H1 (cell line): ENCODE data around the gene MYH8. TPM values are rescaled to one million over a fixed set of nuclear protein-coding genes. Genes with fewer than 3 reads are reported as not detected.

Experiments
- CTCF ChIA-PET: fragments of 300-600 bp; sonication (Branson Sonifier 250); formaldehyde crosslinking; loops from one replicate; lab custom pipeline; 2021; ENCODE audit not compliant: partially characterized antibody; lab: Charles Lee
- POLR2A ChIA-PET: fragments of 300-600 bp; sonication (Branson Sonifier 250); formaldehyde crosslinking; loops from one replicate; lab custom pipeline; 2021; ENCODE audit warnings: inconsistent platforms; ENCODE audit not compliant: partially characterized antibody; lab: Charles Lee
- DNase-seq, 2 experiments: peaks; one replicate each; pipeline versions ENCODE4 v3.0.0 to v3.0.0-alpha.2; 2010 to 2022; ENCODE audit warnings: low spot score in 2 of 2, low read depth in 1 of 2, mixed read lengths in 1 of 2
- FAIRE-seq: peaks from 2 replicates; lab custom pipeline; 2011; peaks lifted over from hg19 to GRCh38; lab: Jason Lieb, UNC
- H2AFZ ChIP-seq: 2 replicates; pipeline ENCODE4 v1.8.1; 2012; ENCODE audit warnings: low read length, inconsistent platforms
- H2AK5ac ChIP-seq: 2 replicates; pipeline ENCODE4 v1.6.1; 2013; ENCODE audit warnings: low read depth, low read length
- H2BK120ac ChIP-seq: replicated peaks from 2 replicates; pipeline ENCODE3; 2013; ENCODE audit warnings: low read depth, low read length, inconsistent platforms
- H2BK12ac ChIP-seq: 2 replicates; pipeline ENCODE4 v1.6.1; 2013; ENCODE audit warnings: low read depth, low read length
- H2BK15ac ChIP-seq: 2 replicates; pipeline ENCODE4 v1.6.1; 2013; ENCODE audit warnings: low read length
- H2BK20ac ChIP-seq: 2 replicates; pipeline ENCODE4 v1.6.1; 2013; ENCODE audit warnings: low read length
- H2BK5ac ChIP-seq: 2 replicates; pipeline ENCODE4 v1.6.1; 2013; ENCODE audit warnings: low read depth, low read length
- H3K14ac ChIP-seq: 2 replicates; pipeline ENCODE4 v1.6.1; 2013; ENCODE audit warnings: inconsistent platforms; ENCODE audit not compliant: insufficient read length
- H3K18ac ChIP-seq: 2 replicates; pipeline ENCODE4 v1.6.1; 2013; ENCODE audit warnings: low read length; ENCODE audit errors: extremely low read depth
- H3K23ac ChIP-seq: 2 replicates; pipeline ENCODE4 v1.6.1; 2013; ENCODE audit warnings: inconsistent platforms; ENCODE audit not compliant: insufficient read length
- H3K23me2 ChIP-seq: 2 replicates; pipeline ENCODE4 v1.6.1; 2013; ENCODE audit warnings: low read depth, low read length
- H3K27ac ChIP-seq: 2 replicates; pipeline ENCODE4 v1.6.1; 2011; ENCODE audit warnings: low read depth, low read length, inconsistent platforms
- H3K27me3 ChIP-seq, 4 experiments: replicated peaks in 1 of 4; 1 replicate in 1 of 4; 2 replicates in 3 of 4; pipeline versions ENCODE4 v1.6.1 to v1.8.1; 2011 to 2013; ENCODE audit warnings: low read length in 3 of 4, mild to moderate bottlenecking in 3 of 4, inconsistent platforms in 2 of 4, mixed read lengths in 2 of 4, moderate library complexity in 1 of 4; ENCODE audit not compliant: control insufficient read depth in 3 of 4, insufficient read depth in 3 of 4; ENCODE audit errors: extremely low read depth in 1 of 4
- H3K36me3 ChIP-seq, 4 experiments: 2 replicates each; pipeline versions ENCODE4 v1.6.1 to v1.8.1; 2011 to 2013; ENCODE audit warnings: mild to moderate bottlenecking in 4 of 4, low read length in 3 of 4, moderate library complexity in 2 of 4, control low read depth in 1 of 4, inconsistent platforms in 1 of 4; ENCODE audit not compliant: insufficient read depth in 4 of 4, control insufficient read depth in 2 of 4
- H3K4ac ChIP-seq: replicated peaks from 2 replicates; pipeline ENCODE3; 2013; ENCODE audit warnings: low read length, low read depth, mixed read lengths, inconsistent platforms; ENCODE audit not compliant: insufficient read length
- H3K4me1 ChIP-seq, 4 experiments: replicated peaks in 1 of 4; 1 replicate in 1 of 4; 2 replicates in 3 of 4; pipeline versions ENCODE4 v1.6.1 to v1.8.1; 2011 to 2013; ENCODE audit warnings: low read length in 3 of 4, inconsistent platforms in 2 of 4, mixed read lengths in 1 of 4; ENCODE audit not compliant: insufficient read depth in 4 of 4, control insufficient read depth in 3 of 4
- H3K4me2 ChIP-seq, 2 experiments: 2 replicates each; pipeline versions ENCODE4 v1.6.1 to v1.8.1; 2011 to 2013; ENCODE audit warnings: low read depth in 2 of 2, low read length in 2 of 2, control low read depth in 1 of 2, inconsistent platforms in 1 of 2, mild to moderate bottlenecking in 1 of 2; ENCODE audit not compliant: insufficient read depth in 1 of 2
- H3K4me3 ChIP-seq, 4 experiments: fragments of 200-600, 300-600 bp in 1 of 4; sonication (generic), shearing (Covaris generic), sonication (Bioruptor Twin) in 1 of 4; 2 replicates each; pipeline versions ENCODE4 v1.5.1 to v1.8.1; 2011 to 2016; ENCODE audit warnings: low read length in 4 of 4, low read depth in 3 of 4, control low read depth in 2 of 4, inconsistent platforms in 2 of 4, mild to moderate bottlenecking in 2 of 4, mixed read lengths in 1 of 4, moderate library complexity in 1 of 4; ENCODE audit not compliant: insufficient read depth in 2 of 4; ENCODE audit errors: extremely low read depth in 1 of 4
- H3K56ac ChIP-seq: replicated peaks from 2 replicates; pipeline ENCODE3; 2013; ENCODE audit warnings: low read depth, mild to moderate bottlenecking, mixed read lengths, low read length, inconsistent platforms; ENCODE audit not compliant: insufficient read length
- H3K79me1 ChIP-seq: 2 replicates; pipeline ENCODE4 v1.6.1; 2013; ENCODE audit warnings: low read depth, low read length, control low read depth
- H3K79me2 ChIP-seq, 2 experiments: 2 replicates each; pipeline versions ENCODE4 v1.6.1 to v1.8.1; 2012 to 2013; ENCODE audit warnings: low read length in 2 of 2, mild to moderate bottlenecking in 2 of 2, inconsistent platforms in 1 of 2; ENCODE audit not compliant: insufficient read depth in 2 of 2, control insufficient read depth in 1 of 2
- H3K9ac ChIP-seq, 4 experiments: replicated peaks in 1 of 4; 1 replicate in 1 of 4; 2 replicates in 3 of 4; pipeline versions ENCODE4 v1.6.1 to v1.8.1; 2011 to 2013; ENCODE audit warnings: low read depth in 3 of 4, low read length in 3 of 4, control low read depth in 2 of 4, mild to moderate bottlenecking in 2 of 4, moderate library complexity in 2 of 4, inconsistent platforms in 1 of 4; ENCODE audit errors: extremely low read depth in 1 of 4
- H3K9me3 ChIP-seq, 2 experiments: 2 replicates each; pipeline versions ENCODE4 v1.6.1 to v1.8.1; 2012 to 2013; ENCODE audit warnings: mild to moderate bottlenecking in 2 of 2, moderate library complexity in 2 of 2, control low read depth in 1 of 2, inconsistent platforms in 1 of 2, low read depth in 1 of 2, low read length in 1 of 2, mixed read lengths in 1 of 2; ENCODE audit not compliant: insufficient read depth in 2 of 2
- H4K20me1 ChIP-seq, 2 experiments: replicated peaks in 1 of 2; 2 replicates each; pipeline versions ENCODE3 to v1.8.1; 2011 to 2013; ENCODE audit warnings: inconsistent platforms in 2 of 2, low read length in 2 of 2, mild to moderate bottlenecking in 1 of 2; ENCODE audit not compliant: insufficient read depth in 2 of 2, control insufficient read depth in 1 of 2
- H4K5ac ChIP-seq: 2 replicates; pipeline ENCODE4 v1.6.1; 2013; ENCODE audit warnings: low read length, low read depth, mixed read lengths, inconsistent platforms; ENCODE audit not compliant: insufficient read length
- H4K8ac ChIP-seq: 2 replicates; pipeline ENCODE4 v1.8.0; 2013; ENCODE audit warnings: mild to moderate bottlenecking, moderate library complexity, low read length, inconsistent platforms; ENCODE audit not compliant: insufficient read depth; ENCODE audit errors: extremely low read depth
- H4K91ac ChIP-seq: replicated peaks from 2 replicates; pipeline ENCODE3; 2013; ENCODE audit warnings: low read length, mixed read lengths, inconsistent platforms; ENCODE audit not compliant: insufficient read length
- GABPA ChIP-seq: IDR thresholded peaks from 2 replicates; pipeline ENCODE4 v1.6.1; 2011; ENCODE audit warnings: mild to moderate bottlenecking, low read length, moderate library complexity, borderline replicate concordance; ENCODE audit not compliant: insufficient read depth
- WGBS, 2 experiments: shearing (Covaris generic) in 1 of 2; methylation state at CpG; one replicate each; pipeline versions ENCODE4 v1.1.6 to v1.1.7; 2013 to 2015; ENCODE audit warnings: low lambda C conversion rate in 2 of 2, mixed read lengths in 2 of 2, inconsistent platforms in 1 of 2, low coverage in 1 of 2, missing lambda C conversion rate in 1 of 2; ENCODE audit not compliant: insufficient replicate concordance in 2 of 2, insufficient coverage in 1 of 2, insufficient read length in 1 of 2; ENCODE audit errors: extremely low coverage in 1 of 2, missing lambda C conversion rate in 1 of 2; 5-methylcytosine and 5-hydroxymethylcytosine counted together
- polyA plus RNA-seq, 7 experiments: library from polyadenylated mRNA; depleted of rRNA in 3 of 7; stranded (reverse) in 5 of 7; unstranded in 2 of 7; fragments of >200 nt in 5 of 7; fragments of 200-250 nt in 2 of 7; gene quantifications; 1 replicate in 5 of 7; 2 replicates in 1 of 7; 4 replicates in 1 of 7; pipeline versions ENCODE4 v1.2.1 to v1.2.3, GENCODE V29; 2011 to 2013; ENCODE audit warnings: missing spikeins in 2 of 7, mixed read lengths in 2 of 7
- total RNA-seq: library from RNA; stranded (reverse); fragmentation: NEBNext Ultra II Directional; extraction: Animal tissue kit (Norgen Biotek cat#: 25700); gene quantifications from 2 replicates; pipeline ENCODE4 v1.2.1, GENCODE V29; 2021

MYH8 gene
- total and polyA plus RNA-seq, 2 of the 8 experiments (the other 6 are each of a cell fraction or from before 2014, with no cell fraction given), result not detected

DNA sequence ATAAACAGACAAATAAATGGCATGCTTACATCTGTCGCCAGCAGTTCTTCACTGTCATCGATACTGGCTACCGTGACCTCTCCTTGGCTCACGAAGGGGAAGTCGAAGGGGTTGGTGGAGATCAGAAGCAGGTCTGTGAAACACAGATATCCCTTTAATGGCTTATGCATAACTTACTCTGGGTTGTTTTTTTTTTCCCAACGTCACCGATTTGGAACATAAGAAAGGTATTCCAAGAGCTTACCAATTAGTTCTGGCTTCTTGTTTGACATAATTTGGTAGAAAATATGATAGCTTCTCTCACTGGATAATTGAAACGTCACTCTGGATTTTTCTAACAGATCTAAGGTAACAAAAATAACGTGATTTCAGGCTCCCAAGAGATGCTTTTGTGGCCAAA lies 67.1 kb downstream of the MYH8 start:
- Histone ChIP-seq H3K27ac (no peak overlapping the region), H3K9ac (no peak overlapping the region), H2BK12ac (no peak overlapping the region), H3K36me3 (no peaks in the 10 kb centered on the region), H3K23me2 (no peaks in the 10 kb centered on the region), H3K79me1 (no peaks in the 10 kb centered on the region), H3K18ac (no peak overlapping the region), H3K27me3 (no peaks in the 10 kb centered on the region), H3K56ac (no peak overlapping the region), H2BK20ac (no peak overlapping the region), H3K9me3 (0 out of 4 replicates have a peak, but pooled peaks cover 0 to 3% of the 10 kb centered on the region in 2 experiments), H4K20me1 (no peaks in the 10 kb centered on the region), H2AK5ac (no peak overlapping the region), H3K23ac (no peak overlapping the region), H4K8ac (no peak overlapping the region), H3K79me2 (no peaks in the 10 kb centered on the region), H3K4ac (no peak overlapping the region), H2BK15ac (no peak overlapping the region), H4K91ac (no peak overlapping the region), H2AFZ (no peak overlapping the region), H3K4me2 (no peak overlapping the region), H3K4me1 (no peaks in the 10 kb centered on the region), H3K14ac (no peak overlapping the region), H2BK5ac (no peak overlapping the region)
- WGBS, 2 experiments, result 91% methylated on average over 9 of the region's 9 CpGs; no CpG with 5 or more reads in 1 of the 2 experiments
- no peak for DNase-seq
- ChIA-PET CTCF (interaction anchor here (1.0 to 11.7 kb wide), 11 partner anchors 8 to 585 kb away, joined by 3 to 176 read pairs (median 4); no protein-coding TSS in a partner anchor), POLR2A (interaction anchor here (1.5 kb wide), 1 partner anchor 18 kb away, joined by 4 read pairs; no protein-coding TSS in a partner anchor)
- TF ChIP-seq GABPA, result no peak
- TF ChIP-seq, all 59 proteins: peak for 0
- no peak overlapping the region for H3K4me3 ChIP-seq
- no peak overlapping the region for H4K5ac ChIP-seq
- FAIRE-seq, result no peak
- H2BK120ac ChIP-seq, result no peak overlapping the region
